ACC112 (cell line): ENCODE results near the gene LRRC42.

Experiments used
- H2AFZ ChIP-seq: fragments of 200-600 bp; sonication (generic); one replicate; pipeline ENCODE4 v1.6.0; 2017; ENCODE audit warnings: antibody characterized with exemption, low read length; ENCODE audit not compliant: unreplicated experiment
- H3K27ac ChIP-seq: fragments of 200-600 bp; sonication (generic); 2 replicates; pipeline ENCODE4 v1.5.1; 2014; ENCODE audit warnings: low read depth, mild to moderate bottlenecking, antibody characterized with exemption, low read length, moderate library complexity
- H3K27me3 ChIP-seq: fragments of 200-600 bp; sonication (generic); 2 replicates; pipeline ENCODE4 v1.6.1; 2014; ENCODE audit warnings: mild to moderate bottlenecking, antibody characterized with exemption, low read length, moderate library complexity, mixed read lengths; ENCODE audit not compliant: insufficient read depth
- H3K36me3 ChIP-seq: fragments of 200-600 bp; sonication (generic); 2 replicates; pipeline ENCODE4 v1.6.1; 2016; ENCODE audit warnings: mild to moderate bottlenecking, antibody characterized with exemption, low read length, moderate library complexity, mixed read lengths; ENCODE audit not compliant: insufficient read depth
- H3K4me1 ChIP-seq: fragments of 200-600 bp; sonication (generic); one replicate; pipeline ENCODE4 v1.6.1; 2016; ENCODE audit warnings: low read length, mixed read lengths; ENCODE audit not compliant: insufficient read depth, unreplicated experiment, control insufficient read depth
- H3K4me3 ChIP-seq: fragments of 200-600 bp; sonication (generic); 2 replicates; pipeline ENCODE4 v1.5.1; 2014; ENCODE audit warnings: mild to moderate bottlenecking, low read depth, low read length
- H3K79me2 ChIP-seq: fragments of 200-600 bp; sonication (generic); one replicate; pipeline ENCODE4 v1.6.0; 2016; ENCODE audit warnings: low read length; ENCODE audit not compliant: control insufficient read depth, unreplicated experiment, insufficient read depth

LRRC42 gene

DNA sequence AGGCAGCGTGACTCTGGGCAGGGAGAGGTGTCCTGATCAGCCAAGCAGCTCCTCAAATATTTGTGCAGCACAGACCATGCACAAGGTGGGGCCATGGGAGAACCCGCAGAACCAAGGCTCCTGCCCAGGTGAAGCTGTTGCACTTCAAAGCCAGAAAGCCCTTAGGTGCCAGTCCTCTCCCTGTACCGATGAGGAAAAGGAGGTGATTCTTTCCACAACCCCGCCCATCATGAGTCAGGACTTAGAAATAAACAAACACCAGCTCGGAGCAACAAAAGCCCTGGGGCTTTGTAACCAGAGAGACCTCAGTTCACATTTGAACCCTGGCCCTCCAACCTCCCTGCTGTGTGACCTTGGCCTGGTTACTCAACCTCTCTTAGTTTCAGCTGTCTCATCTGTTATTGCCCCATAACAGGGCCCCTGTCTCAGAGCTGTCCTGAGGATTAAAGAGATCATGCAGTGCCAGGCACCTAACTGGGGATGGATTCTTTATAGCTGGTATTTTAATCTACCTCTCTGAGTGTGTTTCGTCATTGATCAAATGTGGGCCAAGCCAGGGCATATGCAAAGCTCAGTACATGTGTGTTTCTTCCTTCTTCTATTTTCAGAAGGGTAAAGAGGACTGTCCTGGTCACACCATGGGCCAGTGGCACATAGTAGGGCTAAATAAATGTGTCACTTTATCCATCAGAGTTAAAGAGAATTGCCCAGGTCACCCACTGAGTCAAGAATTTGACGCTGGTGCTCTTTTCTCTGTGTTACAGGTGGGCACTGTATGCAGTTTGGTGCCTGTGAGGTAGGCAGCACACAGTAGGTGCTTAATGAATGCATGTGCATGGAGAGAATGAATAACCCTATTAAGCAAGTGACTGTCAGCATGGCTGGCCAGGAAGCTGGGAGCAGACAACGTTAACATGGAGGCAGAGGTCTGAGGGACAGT is 70.5 kb downstream of the LRRC42 start:
- H2AFZ ChIP-seq = no peak overlapping the region
- H3K79me2 ChIP-seq = no peaks in the 10 kb centered on the region
- H3K27me3 ChIP-seq = peaks cover 22% of the 10 kb centered on the region
- H3K4me1 ChIP-seq = peaks cover 5% of the 10 kb centered on the region
- no peak overlapping the region for H3K4me3 ChIP-seq
- H3K36me3 ChIP-seq = no peaks in the 10 kb centered on the region
- no peak overlapping the region for H3K27ac ChIP-seq
